Non-pigmented ciliary epithelial cell (primary cell): Measurements from ENCODE around the gene FBF1.
"Not testable (repeated sequence)": the region's sequence is repeated elsewhere in the genome, so short reads cannot be mapped to it uniquely, and the experiment has no call there.

Experiments
- DNase-seq: peaks from one replicate; pipeline ENCODE4 v3.0.0-alpha.2; 2010; ENCODE audit warnings: low read depth

The FBF1 gene

GRCh38 chr17:75895370-75896155, 45.3 kb downstream of the FBF1 start:
- DNase-seq = no peak

GRCh38 chr17:75894049-75894733, 46.7 kb downstream of the FBF1 start:
- DNase-seq = no peak

GRCh38 chr17:75893305-75894048, 47.4 kb downstream of the FBF1 start:
- DNase-seq = no peak

- DNase-seq = no peak
These were observed 48.2 kb downstream of the FBF1 start for GRCh38 chr17:75892556-75893224.

GRCh38 chr17:75891605-75892555, 49.0 kb downstream of the FBF1 start:
- no peak for DNase-seq

GRCh38 chr17:75891022-75891604, 49.7 kb downstream of the FBF1 start:
- no peak for DNase-seq

DNA sequence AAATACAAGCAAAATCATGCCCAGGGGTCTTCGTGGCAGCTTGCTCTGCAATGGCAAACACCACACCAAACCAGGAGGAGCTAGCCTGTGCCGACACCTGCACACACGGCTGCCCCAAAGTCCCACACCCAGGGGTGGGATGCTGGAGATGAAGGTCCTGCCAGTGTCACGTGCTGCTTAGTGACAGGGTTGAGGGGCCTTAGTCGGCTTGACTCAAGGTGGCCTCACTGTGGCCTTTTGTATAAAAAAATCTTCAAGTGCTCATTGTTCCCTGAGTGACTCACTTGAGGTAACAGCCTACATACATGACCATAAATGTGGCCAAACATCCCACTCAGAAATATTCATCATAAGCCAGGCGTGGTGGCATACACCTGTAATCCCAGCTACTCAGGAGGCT, 51.4 kb downstream of the FBF1 start:
- no peak for DNase-seq

DNA sequence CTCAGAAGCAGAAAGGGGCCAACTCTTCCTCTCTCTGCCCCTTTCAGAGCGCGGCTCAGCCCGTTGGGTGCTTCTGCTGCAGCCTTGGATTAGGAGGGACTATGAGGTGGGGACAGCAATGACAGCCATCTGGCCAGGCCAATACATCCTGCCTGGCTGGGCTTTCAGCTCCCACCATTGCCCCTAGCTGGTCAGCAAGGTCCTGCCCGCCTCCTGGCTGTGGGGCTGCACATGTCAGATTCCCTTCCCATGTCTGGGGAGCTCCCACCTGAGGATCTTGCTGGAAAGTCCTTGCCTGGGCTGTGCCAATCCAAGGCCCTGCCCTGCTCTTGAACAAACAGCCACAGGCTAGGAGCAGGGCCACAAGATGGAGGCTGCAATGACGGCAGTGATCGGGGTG, 52.4 kb downstream of the FBF1 start:
- DNase-seq = no peak

- DNase-seq = not testable (repeated sequence)
These were observed 55.0 kb downstream of the FBF1 start for GRCh38 chr17:75885860-75886259.

DNA sequence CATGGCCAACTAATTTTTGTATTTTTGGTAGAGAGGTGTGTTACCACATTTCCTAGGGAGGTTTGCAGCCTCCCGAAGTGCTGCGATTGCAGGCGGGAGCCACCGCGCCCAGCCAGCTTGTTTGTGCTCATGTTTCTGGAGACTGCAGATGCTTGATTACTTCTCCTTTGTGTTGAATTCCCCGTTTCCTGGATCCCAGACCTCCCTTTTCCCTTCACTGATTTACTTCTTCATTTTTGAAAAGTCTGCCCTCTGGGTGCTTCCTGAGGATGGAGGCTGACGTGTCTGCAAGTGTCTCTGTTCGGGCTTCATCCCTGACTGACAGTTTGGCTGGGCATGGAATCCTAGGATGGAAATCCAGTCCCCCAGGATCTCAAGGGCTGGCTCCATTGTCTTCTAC, 55.4 kb downstream of the FBF1 start:
- no peak for DNase-seq

DNA sequence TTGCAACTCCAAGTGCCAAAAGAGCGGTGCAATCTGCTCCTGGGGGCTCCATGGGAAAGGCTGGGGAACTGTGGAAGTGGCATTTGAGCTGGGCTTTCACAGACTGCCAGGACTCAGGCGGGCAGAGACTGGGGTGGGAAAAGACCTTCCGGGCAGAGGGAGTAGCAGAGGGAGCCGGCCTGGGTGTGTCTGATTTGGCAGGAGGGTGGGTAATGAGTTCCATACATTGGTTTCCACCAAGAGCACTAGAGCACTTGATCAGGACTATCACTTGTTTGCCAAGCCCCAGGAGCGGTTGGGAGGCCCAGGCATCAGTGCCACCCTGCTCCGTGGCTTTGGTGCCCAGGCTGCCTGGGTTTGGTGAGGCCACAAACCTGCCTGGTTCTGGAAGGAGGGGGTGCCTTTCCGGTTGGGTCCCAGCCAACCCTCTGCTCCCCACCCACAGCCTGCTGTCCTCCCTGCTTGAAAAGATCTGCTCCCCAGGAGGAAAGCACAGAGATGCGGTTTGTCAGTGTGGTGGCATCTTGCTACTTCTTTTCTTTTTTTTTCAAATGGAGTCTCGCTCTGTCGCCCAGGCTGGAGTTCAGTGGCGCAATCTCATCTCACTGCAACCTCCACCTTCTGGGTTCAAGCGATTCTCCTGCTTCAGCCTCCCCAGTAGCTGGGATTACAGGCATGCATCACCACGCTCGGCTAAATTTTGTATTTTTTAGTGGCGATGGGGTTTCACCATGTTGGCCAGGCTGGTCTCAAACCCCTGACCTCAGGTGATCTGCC, 59.0 kb downstream of the FBF1 start:
- no peak for DNase-seq

DNA sequence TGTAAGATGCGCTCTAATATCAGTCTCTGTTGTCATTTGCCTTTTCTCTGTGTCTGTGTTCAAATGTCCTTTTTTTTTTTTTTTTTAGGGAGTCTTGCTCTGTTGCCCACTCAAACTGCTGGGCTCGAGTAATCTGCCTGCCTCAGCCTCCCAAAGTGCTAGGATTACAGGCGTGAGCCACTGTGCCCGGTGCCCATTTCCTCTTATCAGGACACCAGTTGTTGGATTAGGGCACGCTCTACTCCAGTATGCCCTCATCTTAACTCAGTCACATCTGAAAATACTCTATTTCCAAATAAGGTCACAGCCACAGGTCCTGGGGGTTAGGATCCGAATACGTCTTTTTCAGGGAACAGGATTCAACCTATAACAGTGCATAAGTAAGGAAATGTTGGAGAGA, 60.6 kb downstream of the FBF1 start:
- DNase-seq = no peak

- no peak for DNase-seq
These were observed 62.5 kb downstream of the FBF1 start, which contains the start of gene TRIM47 for GRCh38 chr17:75878174-75878998. Gene TRIM47, minus strand, starts transcription at chr17:75878581. Its CDS starts 33 bp downstream, at chr17:75878548.

- no peak for DNase-seq
These were observed 63.1 kb downstream of the FBF1 start for GRCh38 chr17:75877752-75878173.

DNA sequence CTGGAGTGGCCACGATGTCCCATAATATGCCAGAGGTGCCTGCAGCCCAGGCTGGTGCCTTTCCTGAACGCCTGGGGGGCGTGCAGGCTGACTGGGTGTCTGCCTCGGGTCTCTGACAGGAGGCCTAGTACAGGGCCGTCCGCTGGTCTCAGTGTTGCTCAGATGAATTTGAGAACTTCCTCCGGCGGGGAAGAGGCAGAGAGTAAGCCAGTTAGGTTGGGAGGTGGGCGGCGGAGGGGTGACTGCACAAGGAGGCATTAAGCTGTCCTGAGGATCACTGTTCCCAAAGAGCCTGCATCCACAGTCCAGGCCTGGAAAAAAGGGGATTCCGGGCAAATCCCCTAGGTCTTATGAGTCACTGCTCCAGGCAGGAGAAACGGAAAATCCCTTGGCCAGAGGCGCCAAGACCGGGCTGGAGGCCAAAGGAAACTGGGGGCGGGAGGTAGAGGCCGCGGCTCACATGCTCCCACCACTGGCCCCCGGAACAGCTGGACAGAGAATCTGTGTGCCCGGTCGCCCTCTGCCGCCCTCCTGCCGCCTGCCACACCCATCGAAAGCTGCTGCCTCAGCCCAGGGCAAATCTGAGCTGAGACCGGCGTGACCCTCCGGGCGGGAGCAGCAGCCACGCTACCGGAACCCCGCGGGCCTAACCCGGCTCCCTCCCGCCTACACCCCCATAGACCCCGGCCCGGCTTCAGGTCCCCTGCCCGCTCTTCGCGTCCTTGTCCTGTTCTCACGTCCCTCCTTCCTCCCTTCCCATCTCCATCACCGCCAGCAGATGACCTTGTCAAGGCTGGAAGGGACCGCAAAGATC, 63.7 kb downstream of the FBF1 start:
- no peak for DNase-seq

DNA sequence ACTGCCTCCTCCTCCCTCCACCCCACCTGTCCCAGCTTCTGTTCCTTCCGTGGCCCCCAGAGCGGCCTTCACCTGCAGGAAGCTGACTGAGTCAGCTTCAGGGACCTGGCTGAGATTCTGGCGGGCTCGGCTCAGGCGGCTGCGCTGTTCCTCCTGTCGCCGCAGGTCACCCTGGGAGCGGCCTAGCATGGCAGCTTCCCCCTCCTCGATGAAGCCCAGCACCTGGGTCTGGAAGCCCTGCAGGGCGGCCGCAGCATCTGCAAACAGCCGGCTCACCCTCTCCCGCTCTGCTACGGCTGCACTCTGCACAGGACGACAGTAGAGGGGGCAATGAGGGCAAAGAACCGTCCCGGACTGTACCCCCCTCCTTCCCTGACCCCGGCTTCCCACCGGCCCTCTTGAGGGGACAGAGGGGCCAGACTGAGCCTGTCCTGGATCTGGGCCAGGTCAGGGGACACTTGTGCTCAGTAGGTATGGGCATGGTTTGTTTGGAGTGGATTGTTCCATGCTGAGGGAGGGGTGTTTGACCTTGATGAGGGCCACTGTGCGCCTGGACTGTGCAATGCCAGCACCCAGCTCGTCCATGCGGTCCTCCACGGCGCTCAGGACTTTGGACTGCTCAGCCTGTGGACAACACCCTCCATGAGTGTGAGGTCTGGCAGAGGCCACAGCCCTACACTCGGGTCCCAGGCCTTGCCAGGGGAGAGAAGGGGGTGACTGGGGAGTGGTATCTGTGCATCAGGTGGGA, 64.5 kb downstream of the FBF1 start:
- DNase-seq = no peak

DNA sequence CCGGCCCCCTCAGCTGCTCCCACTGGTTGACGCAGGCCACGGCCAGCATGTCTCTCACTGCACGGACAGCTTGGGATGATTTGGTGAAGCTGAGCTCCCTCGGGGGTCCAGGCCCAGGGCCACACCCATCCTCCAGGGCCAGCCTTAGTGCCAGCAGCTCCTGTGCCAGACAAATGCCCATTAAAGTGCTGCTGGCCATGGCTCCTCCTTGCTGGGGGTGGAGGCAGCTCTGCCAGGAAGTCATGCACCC, 65.0 kb downstream of the FBF1 start:
- no peak for DNase-seq
